Jurkat, Clone E6-1 (cell line): Measurements from ENCODE around the gene TEX51.

Experiments used
- DNase-seq: peaks from one replicate; pipeline ENCODE4 v3.0.0-alpha.2; 2011; ENCODE audit warnings: low read depth, low spot score
- H3K4me3 ChIP-seq: 2 replicates; pipeline ENCODE4 v1.5.1; 2011; ENCODE audit warnings: mild to moderate bottlenecking, low read length, control low read depth, moderate library complexity

The TEX51 gene

GRCh38 chr2:126889496-126890135 is 9.1 kb upstream of the TEX51 start:
- no peak for DNase-seq

GRCh38 chr2:126890136-126890510 is 8.6 kb upstream of the TEX51 start:
- H3K4me3 ChIP-seq: no peak overlapping the region
- DNase-seq: no peak

More at GRCh38 chr2:126889496-126890135, 9.1 kb upstream of the TEX51 start:
- H3K4me3 ChIP-seq: no peak overlapping the region

GRCh38 chr2:126890551-126891450 is 7.9 kb upstream of the TEX51 start:
- no peak overlapping the region for H3K4me3 ChIP-seq
- no peak for DNase-seq

- no peak overlapping the region for H3K4me3 ChIP-seq
- DNase-seq: no peak
Observed at GRCh38 chr2:126891681-126892500, 6.8 kb upstream of the TEX51 start.

GRCh38 chr2:126893153-126893552 is 5.5 kb upstream of the TEX51 start:
- H3K4me3 ChIP-seq: no peak overlapping the region
- no peak for DNase-seq

- DNase-seq: no peak
- no peak overlapping the region for H3K4me3 ChIP-seq
Observed at GRCh38 chr2:126893606-126894005, 5.1 kb upstream of the TEX51 start.

GRCh38 chr2:126894082-126894481 is 4.6 kb upstream of the TEX51 start:
- H3K4me3 ChIP-seq: no peak overlapping the region
- no peak for DNase-seq

GRCh38 chr2:126894585-126895182 is 4.0 kb upstream of the TEX51 start:
- H3K4me3 ChIP-seq: no peak overlapping the region
- DNase-seq: no peak

- DNase-seq: no peak
- H3K4me3 ChIP-seq: no peak overlapping the region
Observed at GRCh38 chr2:126895336-126895735, 3.4 kb upstream of the TEX51 start.

- DNase-seq: no peak
- H3K4me3 ChIP-seq: no peak overlapping the region
Observed at GRCh38 chr2:126896471-126896870, 2.2 kb upstream of the TEX51 start.

GRCh38 chr2:126899616-126900185 is 1.0 kb downstream of the TEX51 start:
- no peak overlapping the region for H3K4me3 ChIP-seq
- DNase-seq: no peak

- DNase-seq: no peak
- no peak overlapping the region for H3K4me3 ChIP-seq
Observed at GRCh38 chr2:126900646-126901319, 2.1 kb downstream of the TEX51 start.

GRCh38 chr2:126901459-126901858 is 2.8 kb downstream of the TEX51 start:
- H3K4me3 ChIP-seq: no peak overlapping the region
- no peak for DNase-seq

- DNase-seq: no peak
Observed at GRCh38 chr2:126902152-126902835, 3.6 kb downstream of the TEX51 start.

GRCh38 chr2:126902859-126903258 is 4.2 kb downstream of the TEX51 start:
- DNase-seq: no peak
- H3K4me3 ChIP-seq: no peak overlapping the region

More at GRCh38 chr2:126902152-126902835, 3.6 kb downstream of the TEX51 start:
- H3K4me3 ChIP-seq: no peak overlapping the region

- no peak overlapping the region for H3K4me3 ChIP-seq
- DNase-seq: no peak
Observed at GRCh38 chr2:126905991-126906390, 7.3 kb downstream of the TEX51 start.

- H3K4me3 ChIP-seq: no peak overlapping the region
- DNase-seq: no peak
Observed at GRCh38 chr2:126906781-126907180, 8.1 kb downstream of the TEX51 start.

GRCh38 chr2:126907671-126908070 is 9.0 kb downstream of the TEX51 start:
- no peak for DNase-seq
- H3K4me3 ChIP-seq: no peak overlapping the region
